IgD-negative memory B cell (primary cell): Measurements from ENCODE around the gene GYPE. TPM values are rescaled to one million over a fixed set of nuclear protein-coding genes. Genes with fewer than 3 reads are reported as not detected.
"Not testable (repeated sequence)": the region's sequence is repeated elsewhere in the genome, so short reads cannot be mapped to it uniquely, and the experiment has no call there.

Experiments used
- H3K27ac Mint-ChIP-seq, 3 donors: one replicate each; pipeline ENCODE4 v1.8.0; 2020 to 2022; ENCODE audit warnings: mild to moderate bottlenecking in 3 of 3, mixed read lengths in 3 of 3, moderate library complexity in 1 of 3
- H3K27me3 Mint-ChIP-seq: one replicate; pipeline ENCODE4 v1.8.0; 2021; ENCODE audit warnings: mixed read lengths
- H3K36me3 Mint-ChIP-seq: one replicate; pipeline ENCODE4 v1.8.0; 2020; ENCODE audit warnings: mild to moderate bottlenecking, mixed read lengths
- H3K4me1 Mint-ChIP-seq, 3 donors: one replicate each; pipeline ENCODE4 v1.8.0; 2020 to 2022; ENCODE audit warnings: mixed read lengths in 3 of 3, mild to moderate bottlenecking in 1 of 3
- H3K4me3 Mint-ChIP-seq, 4 donors: one replicate each; pipeline ENCODE4 v1.8.0; 2020 to 2022; ENCODE audit warnings: mild to moderate bottlenecking in 4 of 4, mixed read lengths in 4 of 4, moderate library complexity in 3 of 4
- H3K9me3 Mint-ChIP-seq, 3 donors: one replicate each; pipeline ENCODE4 v1.8.0; 2020 to 2021; ENCODE audit warnings: mixed read lengths in 3 of 3, mild to moderate bottlenecking in 1 of 3
- polyA plus RNA-seq: library from polyadenylated mRNA; unstranded; fragments of 300-500 nt; fragmentation: Illumina TruSeq; gene quantifications from one replicate; pipeline ENCODE4 v1.2.3, GENCODE V29; 2021

The GYPE gene
- polyA plus RNA-seq, 1 donor from 2014 or later = 5.6 TPM

- not testable (repeated sequence) for H3K4me1 Mint-ChIP-seq, H3K4me3 Mint-ChIP-seq, H3K27ac Mint-ChIP-seq, H3K9me3 Mint-ChIP-seq, H3K36me3 Mint-ChIP-seq, H3K27me3 Mint-ChIP-seq
These were observed 62.5 kb downstream of the GYPE start for GRCh38 chr4:143842624-143843505.

GRCh38 chr4:143839413-143839812 is 65.9 kb downstream of the GYPE start:
- H3K4me3 Mint-ChIP-seq, H3K27ac Mint-ChIP-seq, H3K36me3 Mint-ChIP-seq, H3K9me3 Mint-ChIP-seq, H3K4me1 Mint-ChIP-seq, H3K27me3 Mint-ChIP-seq: not testable (repeated sequence)

GRCh38 chr4:143834196-143834595 is 71.2 kb downstream of the GYPE start:
- H3K9me3 Mint-ChIP-seq = not testable (repeated sequence)

DNA sequence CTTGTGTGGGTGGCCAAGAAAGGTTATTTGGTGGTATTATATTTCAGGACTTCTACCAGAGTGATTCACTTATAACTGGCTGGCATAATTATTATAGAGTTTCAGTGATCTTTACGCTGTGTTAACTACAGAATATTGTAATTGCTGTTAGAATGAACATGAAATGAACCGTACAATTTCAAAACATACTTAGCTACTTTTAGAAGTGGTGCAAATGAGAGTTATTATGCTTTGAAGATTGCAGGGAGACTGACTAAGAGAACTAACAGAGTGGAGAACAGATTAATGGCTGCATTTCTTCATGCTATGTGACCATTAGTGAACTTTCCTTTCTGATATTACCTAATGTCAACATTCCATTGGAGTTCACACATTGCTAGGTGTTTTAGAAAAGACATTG is 71.7 kb downstream of the GYPE start:
- H3K9me3 Mint-ChIP-seq, H3K4me1 Mint-ChIP-seq, H3K27me3 Mint-ChIP-seq, H3K4me3 Mint-ChIP-seq, H3K36me3 Mint-ChIP-seq, H3K27ac Mint-ChIP-seq: not testable (repeated sequence)

More at GRCh38 chr4:143834196-143834595, 71.2 kb downstream of the GYPE start:
- H3K36me3 Mint-ChIP-seq, H3K27me3 Mint-ChIP-seq, H3K4me3 Mint-ChIP-seq, H3K4me1 Mint-ChIP-seq, H3K27ac Mint-ChIP-seq: not testable (repeated sequence)

GRCh38 chr4:143830576-143830975 is 74.8 kb downstream of the GYPE start:
- peaks cover 2 to 13% (median 7%) of the 10 kb centered on the region in 3 donors for H3K9me3 Mint-ChIP-seq

DNA sequence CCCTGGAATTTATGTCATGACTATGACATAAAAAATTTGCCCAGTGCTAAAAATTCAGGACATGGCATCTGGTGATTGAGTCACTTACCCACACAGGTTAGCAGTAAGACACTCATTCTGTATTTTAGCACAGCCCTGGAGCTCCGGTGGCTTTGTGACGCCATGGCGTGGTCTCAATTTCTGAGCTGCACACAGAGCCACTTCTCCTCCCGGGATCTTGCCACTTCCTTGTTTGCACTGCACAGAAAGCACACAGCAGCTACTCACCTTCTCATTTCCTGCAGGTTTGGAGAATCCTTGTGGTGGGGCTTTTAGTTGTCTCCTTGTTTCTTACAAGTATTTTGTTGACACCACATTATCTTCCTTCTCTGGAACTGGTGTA is 76.1 kb downstream of the GYPE start:
- not testable (repeated sequence) for H3K27ac Mint-ChIP-seq, H3K27me3 Mint-ChIP-seq, H3K4me3 Mint-ChIP-seq

More at GRCh38 chr4:143830576-143830975, 74.8 kb downstream of the GYPE start:
- H3K27ac Mint-ChIP-seq, H3K4me1 Mint-ChIP-seq, H3K27me3 Mint-ChIP-seq, H3K36me3 Mint-ChIP-seq: not testable (repeated sequence)
- H3K4me3 Mint-ChIP-seq = peak overlapping the region in 1 of 4 donors; percentile 60

More for the DNA sequence above, 76.1 kb downstream of the GYPE start:
- H3K36me3 Mint-ChIP-seq, H3K4me1 Mint-ChIP-seq: not testable (repeated sequence)
- peaks cover 2 to 10% (median 7%) of the 10 kb centered on the region in 3 donors for H3K9me3 Mint-ChIP-seq

Other genes starting within 250 kb of the GYPE start
- 0.60 TPM for gene FREM3, start 204.9 kb downstream of the GYPE start, polyA plus RNA-seq
- not detected for gene GYPB, start 113.8 kb upstream of the GYPE start, polyA plus RNA-seq
- gene GYPA, start 235.2 kb upstream of the GYPE start, polyA plus RNA-seq = not detected